Stimulated activated naive CD8-positive, alpha-beta T cell treated with anti-CD3 and anti-CD28 coated beads, Interleukin-15, Interleukin-2, amounts not matched to agents 100 U/mL and 50 U/mL, for 24 hours (primary cell): ENCODE measurements around the gene SWAP70.
"Not testable (repeated sequence)": the region's sequence is repeated elsewhere in the genome, so short reads cannot be mapped to it uniquely, and the experiment has no call there.

Experiments
- ATAC-seq: fragments of 150-1000 bp; cut with Tn5 transposase; one replicate; pipeline ENCODE4 v1.10.0; 2021
- DNase-seq: peaks from one replicate; pipeline ENCODE4 v3.0.0; 2021

Gene SWAP70

DNA sequence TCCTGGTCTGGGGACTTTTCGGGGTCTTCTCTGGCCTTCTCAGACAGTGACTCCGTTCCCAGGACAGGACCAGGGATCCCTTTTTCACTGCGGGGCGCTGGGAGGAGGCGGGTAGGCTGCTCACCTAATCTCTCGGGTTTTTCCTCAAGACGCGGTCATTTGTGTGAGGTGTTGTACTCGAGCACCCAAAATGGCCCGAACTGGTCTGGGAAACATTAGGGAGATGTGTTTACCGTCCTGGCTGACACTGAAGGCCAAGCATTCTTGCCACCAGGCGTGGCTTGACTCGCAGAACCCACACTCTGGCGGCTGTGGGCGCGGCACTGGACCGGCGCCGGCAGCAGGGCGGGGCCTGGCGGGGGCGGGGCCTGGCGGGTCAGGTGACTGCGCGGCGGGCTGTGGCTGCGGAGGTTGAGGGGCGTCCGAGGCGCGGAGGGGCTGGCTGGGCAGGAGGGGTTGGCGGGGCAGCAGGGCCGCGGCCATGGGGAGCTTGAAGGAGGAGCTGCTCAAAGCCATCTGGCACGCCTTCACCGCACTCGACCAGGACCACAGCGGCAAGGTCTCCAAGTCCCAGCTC, at the start of gene SWAP70:
TSS of gene SWAP70 (plus strand) at position 379 of the 577 bp plus-strand sequence. CDS start at position 482, 103 bp downstream.
- peak; percentile 94 for ATAC-seq
- peak; percentile 90 for DNase-seq

DNA sequence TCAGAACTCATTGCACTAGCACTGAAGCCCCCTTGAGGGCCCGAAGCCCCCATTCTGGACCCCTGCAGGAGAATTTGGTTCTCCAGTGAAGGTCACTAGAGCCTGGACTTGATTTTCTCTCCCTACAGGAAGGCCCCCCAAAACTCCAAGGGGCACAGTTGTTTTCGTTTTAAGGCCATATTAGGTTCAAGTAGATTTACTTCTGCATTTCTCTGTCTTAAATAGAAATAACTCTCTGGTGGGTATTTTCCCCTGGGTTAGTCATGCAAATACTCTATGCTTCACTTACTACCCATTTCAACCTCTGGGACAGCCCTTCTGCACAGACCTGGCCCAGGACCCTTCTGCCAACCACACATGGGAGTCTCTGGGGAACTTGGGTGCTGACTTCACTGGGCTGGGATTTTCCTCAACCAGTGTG, 48.8 kb upstream of the SWAP70 start:
- DNase-seq (peak; percentile 42), ATAC-seq (peak; percentile 9)

DNA sequence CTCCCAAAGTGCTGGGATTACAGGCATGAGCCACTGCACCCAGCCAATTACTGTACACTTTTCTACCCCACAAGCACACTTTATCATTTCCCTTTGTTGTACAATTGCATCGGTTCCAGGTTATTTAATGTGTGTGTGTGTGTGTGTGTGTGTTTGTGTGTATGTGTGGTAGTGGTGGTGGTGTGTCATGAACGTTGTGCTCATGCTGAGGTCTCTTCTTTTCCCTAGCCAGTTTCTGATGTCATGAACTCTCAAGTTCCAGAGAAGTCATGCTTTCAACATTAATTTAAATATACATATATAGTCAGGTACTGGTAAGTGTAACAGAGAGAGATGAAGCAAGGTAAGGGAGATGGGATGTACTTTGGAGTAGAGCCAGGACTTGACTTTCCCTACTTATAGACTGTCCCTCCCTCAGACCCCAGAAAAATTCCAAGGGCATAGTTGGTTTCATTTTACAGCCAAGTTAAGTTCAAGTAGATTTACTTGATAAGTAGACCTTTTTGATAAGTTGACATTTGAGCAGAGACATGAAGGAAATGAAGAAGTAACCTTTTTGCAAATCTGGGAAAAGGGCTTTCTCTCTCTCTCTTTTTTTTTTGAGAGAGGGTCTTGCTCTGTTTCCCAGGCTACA, 47.7 kb upstream of the SWAP70 start:
- no peak for DNase-seq
- no peak for ATAC-seq

DNA sequence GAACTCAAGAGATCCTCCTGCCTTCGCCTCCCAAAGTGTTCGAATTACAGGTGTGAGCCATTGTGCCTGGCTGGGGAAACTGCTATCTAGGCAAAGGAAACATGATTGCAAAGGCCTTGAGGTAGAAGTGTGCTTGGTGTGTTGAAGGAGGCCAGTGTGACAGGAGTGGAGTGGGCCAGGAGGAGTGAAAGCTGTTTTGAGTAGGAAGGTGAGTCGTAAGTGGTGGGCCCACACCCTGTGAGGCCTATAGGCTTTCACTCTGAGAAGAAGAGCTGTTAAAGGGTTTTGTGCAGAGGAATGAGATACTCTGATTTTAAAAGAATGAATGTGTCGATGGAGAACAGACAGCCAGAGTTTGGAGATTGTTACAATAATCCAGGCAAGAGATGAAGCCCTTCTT, 47.0 kb upstream of the SWAP70 start:
- no peak for ATAC-seq
- peak; percentile 22 for DNase-seq

DNA sequence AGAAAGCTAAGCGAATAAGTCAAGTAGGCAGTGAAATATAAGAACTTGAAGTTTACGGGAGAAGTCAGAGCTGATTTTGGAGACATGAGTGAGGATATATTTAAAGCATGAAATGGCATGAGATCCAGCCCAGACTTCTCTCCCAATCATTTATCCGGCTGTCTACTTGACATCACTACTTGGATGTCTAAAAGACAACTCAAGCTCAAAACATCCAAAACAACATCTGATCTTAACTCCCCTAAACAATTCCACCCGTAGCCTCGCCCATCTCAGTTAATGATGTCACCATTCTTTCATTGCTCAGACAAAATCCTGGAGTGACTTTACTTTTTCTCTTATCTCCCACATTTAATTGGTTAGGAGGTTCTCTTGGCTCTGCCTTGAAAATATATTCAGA, 45.9 kb upstream of the SWAP70 start:
- DNase-seq (no peak), ATAC-seq (no peak)

DNA sequence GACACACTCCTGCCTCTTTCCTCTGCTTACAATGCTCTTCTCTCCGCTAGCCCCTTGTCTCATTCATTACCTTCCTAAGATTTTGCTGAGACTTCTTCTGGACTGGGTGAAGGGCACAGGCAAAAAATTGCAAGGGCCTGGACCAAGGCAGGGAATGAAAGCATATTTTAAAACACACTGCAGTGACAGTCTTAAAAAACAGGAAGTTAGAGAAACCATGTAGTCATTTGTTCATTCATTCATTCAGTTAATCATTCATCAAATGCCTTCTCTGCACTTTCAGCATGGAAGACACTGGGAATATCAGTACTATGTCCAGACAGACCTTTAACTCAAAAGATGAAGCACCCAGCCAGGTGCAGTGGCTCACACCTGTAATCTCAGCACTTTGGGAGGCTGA, 44.9 kb upstream of the SWAP70 start:
- DNase-seq = no peak
- no peak for ATAC-seq

DNA sequence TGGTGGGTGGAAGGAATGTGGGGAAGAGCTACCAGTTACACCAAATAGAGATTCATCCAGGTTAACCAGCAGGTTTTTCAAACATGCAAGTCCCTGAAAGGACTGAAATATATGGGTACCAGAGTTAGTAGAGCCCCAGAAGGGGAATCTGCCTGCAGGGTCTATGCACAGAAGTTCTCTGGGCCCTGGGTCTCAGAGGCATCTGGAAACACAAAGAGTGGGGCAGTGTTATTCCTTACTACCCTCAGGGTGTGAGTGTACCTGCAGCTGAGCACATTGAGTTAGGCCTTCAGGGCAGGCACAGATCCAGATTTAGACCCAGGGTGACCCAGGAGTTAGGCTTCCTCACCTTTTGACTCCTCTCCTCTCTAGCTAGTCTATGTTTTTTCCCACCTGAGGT, 43.9 kb upstream of the SWAP70 start:
- DNase-seq (no peak), ATAC-seq (no peak)

DNA sequence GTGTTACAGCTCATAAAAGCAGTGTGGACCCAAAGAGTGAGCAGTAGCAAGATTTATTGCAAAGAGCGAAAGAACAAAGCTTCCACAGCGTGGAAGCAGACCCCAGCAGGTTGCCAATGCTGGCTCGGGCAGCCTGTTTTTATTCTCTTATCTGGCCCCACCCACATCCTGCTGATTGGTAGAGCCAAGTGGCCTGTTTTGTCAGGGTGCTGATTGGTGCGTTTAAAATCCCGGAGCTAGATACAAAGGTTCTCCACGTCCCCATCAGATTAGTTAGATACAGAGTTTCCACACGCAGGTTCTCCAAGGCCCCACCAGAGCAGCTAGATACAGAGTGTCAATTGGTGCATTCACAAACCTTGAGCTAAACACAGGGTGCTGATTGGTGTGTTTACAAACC, 41.5 kb upstream of the SWAP70 start:
- not testable (repeated sequence) for DNase-seq, ATAC-seq

DNA sequence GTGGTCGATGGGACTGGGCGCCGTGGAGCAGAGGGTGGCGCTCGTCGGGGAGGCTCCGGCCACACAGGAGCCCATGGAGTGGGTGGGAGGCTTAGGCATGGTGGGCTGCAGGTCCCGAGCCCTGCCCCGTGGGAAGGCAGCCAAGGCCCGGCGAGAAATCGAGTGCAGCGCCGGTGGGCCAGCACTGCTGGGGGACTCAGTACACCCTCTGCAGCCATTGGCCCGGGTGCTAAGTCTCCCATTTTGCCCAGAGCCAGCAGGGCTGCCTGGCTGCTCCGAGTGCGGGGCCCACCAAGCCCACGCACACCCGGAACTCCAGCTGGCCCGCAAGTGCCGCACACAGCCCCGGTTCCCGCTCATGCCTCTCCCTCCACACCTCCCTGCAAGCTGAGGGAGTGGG, 40.8 kb upstream of the SWAP70 start:
- not testable (repeated sequence) for DNase-seq, ATAC-seq

DNA sequence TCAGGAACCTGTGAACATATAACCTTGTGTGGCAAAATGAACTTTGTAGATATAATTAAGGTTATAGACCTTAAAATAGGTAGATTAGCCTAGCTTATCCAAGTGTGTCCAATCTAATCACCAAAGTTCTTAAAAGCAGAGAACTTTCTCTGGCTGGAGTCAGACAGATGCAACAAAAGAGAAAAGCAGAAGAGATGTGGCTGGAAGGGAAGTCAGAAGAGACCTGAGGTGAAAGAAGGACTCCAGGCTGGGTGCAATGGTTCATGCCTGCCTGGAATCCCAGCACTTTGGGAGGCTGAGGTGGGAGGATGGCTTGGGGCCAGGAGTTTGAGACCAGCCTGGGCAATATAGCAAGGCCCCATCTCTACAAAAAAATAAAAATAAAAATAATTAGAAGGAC, 39.4 kb upstream of the SWAP70 start:
- ATAC-seq = no peak
- no peak for DNase-seq

DNA sequence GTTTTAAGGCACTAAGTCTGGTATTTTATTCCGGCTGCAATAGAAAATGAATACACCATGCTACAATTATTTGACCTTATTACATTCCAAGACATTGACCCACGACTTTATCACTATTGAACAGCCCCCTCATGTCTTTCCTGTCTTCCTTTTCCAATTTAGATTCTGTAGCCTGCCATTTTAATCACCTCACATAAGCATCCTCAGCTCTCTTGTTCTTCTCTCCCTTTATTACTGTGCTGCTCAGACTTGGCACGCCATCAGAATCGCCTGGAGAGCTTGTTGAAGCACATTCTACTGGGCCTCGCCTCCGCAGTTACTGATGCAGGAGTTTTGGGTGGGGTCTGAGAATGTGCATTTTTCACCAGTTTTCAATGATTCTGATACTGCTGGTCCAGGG, 38.7 kb upstream of the SWAP70 start:
- ATAC-seq (no peak), DNase-seq (no peak)

DNA sequence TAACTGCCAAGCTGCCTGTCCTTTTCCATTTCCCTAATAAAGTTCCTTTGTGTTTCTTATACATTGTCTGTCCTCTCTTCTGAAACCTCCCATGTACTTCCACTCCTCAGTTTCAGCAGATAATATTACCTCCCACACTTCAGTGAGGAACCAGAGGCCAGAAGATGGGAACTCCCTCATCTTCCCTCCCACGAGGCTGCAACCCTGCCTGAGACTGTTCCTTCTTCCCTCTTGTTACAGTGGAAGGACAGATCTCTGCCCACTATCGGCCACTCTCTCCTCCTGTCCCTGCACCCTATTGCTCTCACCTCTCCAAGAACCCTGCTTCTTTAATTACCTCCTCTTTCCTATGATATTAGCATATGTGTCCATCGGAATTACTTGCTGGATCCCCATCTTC, 38.1 kb upstream of the SWAP70 start:
- no peak for ATAC-seq
- no peak for DNase-seq

DNA sequence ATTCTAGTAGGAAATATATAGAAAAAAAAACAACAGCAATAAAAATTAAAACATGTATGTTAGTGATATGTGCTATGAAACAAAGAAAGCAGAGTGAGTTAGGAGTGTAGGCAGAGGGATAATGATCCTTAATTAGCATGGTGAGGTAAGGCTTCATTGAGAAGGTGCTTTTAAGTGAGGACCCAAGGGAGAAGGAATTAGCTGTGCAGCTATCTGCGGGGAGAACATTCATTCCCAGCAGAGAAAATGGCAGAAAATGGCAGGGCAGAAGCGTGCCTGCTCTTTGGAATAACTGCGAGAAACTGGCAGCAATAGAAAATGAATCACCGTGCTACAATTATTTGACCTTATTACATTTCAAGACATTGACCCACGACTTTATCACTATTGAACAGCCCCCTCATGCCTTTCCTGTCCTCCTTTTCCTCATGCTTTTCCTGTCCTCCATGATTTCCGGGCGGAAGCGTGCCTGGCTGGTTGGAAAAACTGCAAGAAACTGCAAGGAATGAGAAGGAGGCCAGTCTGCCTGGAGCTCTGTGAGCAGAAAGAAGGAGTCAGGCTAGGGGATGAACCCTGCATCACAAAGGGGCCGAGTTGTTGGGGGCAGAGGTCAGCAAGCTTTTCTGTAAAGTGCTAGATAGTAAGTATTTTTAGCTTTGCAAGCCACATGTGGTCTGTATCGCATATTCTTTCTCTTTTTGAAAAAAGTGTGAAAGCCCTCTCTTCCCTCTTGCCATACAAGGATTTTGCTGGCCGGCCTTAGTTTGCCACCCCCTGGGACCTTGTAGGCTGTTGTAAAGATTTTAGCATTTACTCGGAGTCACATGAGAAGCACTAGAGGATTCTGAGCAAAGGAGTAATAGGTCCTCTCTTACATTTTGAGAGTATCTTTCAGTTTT, 37.1 kb upstream of the SWAP70 start:
- DNase-seq = no peak
- ATAC-seq = no peak

DNA sequence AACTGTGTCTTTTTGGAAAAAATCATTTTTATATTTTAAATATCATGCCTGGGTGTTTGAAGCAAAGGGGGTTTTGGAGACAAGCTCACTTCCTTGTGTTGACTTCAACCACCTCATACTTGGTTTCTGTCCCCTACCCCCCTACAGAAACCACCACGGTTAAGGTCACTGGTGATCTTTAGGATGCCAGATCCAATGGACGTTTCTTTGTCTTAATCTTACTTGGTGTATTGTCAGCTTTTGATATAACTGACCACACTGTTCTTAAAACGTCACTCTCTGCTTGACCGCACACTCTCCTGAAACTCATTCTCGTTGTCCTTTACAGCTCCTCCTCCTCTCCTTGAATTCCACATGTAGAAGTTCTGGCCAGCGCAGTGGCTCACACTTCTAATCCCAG, 34.8 kb upstream of the SWAP70 start:
- no peak for DNase-seq
- no peak for ATAC-seq

DNA sequence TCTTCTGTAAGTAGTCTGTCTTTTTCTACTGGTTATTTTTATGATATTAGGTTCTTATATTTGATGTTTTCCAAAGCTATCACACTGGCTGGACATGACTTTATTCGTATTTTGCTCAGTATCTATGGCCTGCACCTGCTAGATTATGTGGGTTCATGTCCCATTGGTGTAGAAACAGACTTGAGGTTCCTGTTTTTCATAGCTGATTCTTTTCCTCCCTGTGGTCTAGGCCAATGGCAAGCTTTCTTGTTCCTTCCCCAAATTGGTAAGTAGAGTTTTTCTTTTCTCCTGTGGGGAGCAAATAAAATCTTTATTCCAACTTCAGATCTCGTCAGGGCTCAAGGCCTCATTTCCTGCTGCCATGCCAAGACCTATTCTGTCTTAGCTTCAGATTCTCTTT, 30.2 kb upstream of the SWAP70 start:
- ATAC-seq (no peak), DNase-seq (no peak)

DNA sequence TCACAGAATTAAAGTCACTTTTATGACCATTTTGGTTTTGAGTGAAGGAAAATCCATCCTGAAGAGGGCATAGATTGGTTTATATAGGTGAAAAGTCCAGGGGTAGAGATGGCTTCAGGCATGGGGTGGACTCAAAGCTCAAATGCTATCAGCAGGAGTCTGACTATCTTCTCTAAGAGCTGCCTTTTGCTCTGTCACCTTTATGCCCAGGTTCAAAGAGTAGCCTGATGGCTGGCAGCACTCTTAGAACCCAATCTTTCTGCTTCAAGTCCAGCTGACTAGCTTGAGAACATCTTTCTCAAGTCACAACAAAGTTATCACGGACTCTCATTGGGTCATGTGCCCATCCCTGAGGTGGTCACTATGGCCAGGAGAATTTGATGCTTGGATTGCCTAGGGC, 27.2 kb upstream of the SWAP70 start:
- ATAC-seq (no peak), DNase-seq (no peak)

DNA sequence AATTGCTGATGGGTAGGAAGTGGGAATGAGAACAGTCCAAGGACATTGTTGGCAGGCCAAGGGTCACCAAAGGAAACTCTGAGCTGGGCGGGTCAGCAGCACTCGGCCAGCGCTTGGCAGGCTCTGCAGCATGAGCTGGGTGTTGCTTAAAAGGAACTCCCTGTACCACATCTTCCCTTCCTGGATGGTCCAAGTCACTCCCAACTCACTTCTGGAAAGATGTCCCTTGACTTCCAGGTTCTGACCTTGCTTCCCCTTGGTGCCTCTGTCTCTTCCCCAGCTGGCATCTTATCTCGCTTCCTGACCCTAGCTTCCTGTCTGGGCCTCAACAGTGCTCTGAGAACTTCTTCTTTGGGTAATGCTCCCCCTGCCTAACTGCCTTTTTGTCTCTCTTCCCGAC, 24.8 kb upstream of the SWAP70 start:
- no peak for ATAC-seq
- DNase-seq = no peak

DNA sequence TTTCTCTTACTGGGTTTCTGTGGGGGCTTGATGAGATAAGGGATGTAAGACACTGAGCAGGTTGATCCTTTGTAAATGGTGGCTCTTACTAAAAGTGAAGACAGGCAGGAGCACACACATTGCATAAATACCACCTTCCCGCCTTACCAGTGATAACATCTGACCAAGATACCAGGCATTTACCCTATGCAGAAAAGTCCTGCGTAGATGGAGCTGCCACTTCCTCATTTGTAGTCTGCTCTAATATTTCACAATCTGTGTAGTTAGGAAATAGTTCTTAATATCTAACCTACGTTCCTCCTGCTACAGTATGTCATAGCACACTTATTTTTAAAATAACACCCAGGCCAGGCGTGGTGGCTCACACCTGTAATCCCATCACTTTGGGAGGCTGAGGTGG, 23.9 kb upstream of the SWAP70 start:
- DNase-seq = no peak
- no peak for ATAC-seq

DNA sequence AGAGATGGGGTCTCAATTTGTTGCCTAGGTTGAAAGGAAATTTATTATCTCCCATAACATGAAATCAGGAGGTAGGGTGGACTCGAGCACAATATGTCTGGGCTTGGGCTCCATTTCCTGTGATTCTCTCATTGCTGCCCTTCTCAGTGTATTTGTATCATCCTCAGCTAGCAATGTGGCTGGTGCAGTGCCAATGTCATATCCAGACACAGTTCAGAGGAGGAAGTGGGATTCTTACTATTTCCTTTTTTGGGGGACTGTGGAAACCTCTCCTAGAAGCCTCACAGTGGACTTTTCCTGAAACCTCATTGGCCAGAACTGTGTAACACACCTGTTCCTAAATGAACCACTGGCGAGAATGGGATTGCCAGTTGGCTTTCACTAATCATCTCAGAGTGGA, 21.0 kb upstream of the SWAP70 start:
- ATAC-seq = no peak
- DNase-seq = no peak

DNA sequence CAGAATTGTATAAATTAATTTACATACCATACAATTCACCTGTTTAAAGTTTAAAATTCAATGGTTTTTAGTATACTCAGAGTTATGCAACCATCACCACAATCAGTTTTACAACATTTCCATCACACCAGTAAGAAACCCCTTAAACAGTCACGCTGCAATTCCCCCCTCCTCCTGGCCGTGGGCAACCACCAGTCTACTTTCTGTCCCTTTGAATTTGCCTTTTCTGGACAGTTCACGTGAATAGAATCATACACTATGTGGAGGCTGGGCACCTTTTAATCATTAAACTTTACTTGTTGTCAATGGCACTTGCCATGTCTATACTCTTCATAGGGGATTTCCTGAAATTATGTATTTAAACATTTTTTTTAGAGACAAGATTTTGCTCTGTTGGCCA, 20.1 kb upstream of the SWAP70 start:
- DNase-seq (no peak), ATAC-seq (no peak)

DNA sequence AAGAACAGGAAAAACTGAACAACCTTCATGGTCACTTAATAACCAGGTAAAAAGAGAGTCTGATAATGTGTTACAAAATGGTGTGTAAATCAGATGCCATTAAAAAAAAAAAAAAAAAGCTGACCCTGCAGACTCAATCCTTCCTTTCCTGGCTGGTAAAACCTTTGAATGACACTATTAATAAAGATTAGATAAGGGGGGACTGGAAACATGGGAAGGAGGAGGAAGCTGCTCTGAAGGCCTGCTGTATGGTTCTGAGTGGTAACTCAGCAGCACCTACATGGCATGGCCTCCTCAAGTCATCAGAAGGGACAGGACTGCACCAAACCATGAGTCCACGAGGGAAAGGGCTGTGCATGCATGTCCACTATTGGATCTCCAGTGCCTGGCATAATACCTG, 18.0 kb upstream of the SWAP70 start:
- no peak for ATAC-seq
- no peak for DNase-seq

DNA sequence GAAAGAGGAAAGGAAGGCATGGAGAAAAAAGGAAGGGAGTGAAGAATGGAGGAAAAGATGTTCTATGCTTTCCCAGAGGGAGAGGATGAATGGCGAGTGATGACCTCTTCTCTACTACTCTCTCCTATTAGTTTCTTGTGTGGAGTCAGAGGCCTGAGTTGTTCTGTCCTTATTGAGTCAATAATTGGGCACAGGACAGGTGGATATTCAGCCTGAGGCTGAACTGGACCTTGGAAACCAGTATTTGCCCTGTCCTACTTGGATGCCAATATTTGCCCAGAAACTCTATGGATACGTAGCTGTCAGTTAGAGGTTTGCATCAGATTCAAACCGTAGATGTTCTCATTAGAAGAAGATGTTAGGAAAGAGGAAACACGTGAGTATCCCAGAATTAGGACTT, 17.6 kb upstream of the SWAP70 start:
- no peak for ATAC-seq
- no peak for DNase-seq

DNA sequence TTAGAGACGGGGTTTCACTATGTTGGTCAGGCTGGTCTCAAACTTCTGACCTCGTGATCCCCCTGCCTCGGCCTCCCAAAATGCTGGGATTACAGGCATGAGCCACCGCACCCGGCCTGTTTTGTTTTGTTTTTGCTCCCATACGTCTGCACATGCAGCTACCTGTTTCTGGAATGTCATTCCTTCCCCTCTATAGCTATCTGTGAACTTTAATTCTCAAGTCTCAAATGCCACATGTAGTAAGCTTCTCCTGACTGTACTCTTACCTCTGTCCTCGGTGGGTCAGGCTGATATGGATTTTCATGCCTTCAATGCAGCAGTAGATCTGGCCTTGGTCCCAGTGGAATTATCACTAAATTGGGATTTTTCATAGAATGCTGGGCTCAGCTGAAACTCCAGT, 12.4 kb upstream of the SWAP70 start:
- DNase-seq (no peak), ATAC-seq (no peak)
